HG03457 (cell line): ENCODE results near the gene MAGOH.
"Not testable (repeated sequence)": the region's sequence is repeated elsewhere in the genome, so short reads cannot be mapped to it uniquely, and the experiment has no call there.

Experiments
- ATAC-seq: cut with Tn5 transposase; IDR thresholded peaks from one replicate; pipeline ENCODE4 v1.9.1; 2021; ENCODE audit warnings: moderate number of reproducible peaks; ENCODE audit not compliant: unreplicated experiment

Gene MAGOH

DNA sequence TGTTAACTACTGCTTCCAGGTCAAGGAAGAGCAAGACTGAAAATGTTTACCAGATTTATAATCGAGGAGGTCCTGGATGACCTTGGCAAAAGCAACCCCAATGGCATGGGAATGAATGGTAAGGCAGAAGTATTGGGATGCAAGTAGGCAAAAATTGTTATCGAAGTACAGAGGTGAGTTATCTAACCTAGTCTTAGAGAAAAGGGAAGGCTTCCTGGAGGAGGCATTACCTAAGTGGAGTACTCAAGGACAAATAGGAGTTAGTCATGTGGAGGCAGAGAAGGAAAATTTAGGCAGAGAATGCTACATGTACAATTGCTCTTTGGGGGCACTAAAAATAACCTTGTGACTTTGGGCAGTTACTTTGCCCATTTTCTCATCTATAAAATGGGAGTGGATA is 3.5 kb upstream of the MAGOH start:
- no peak for ATAC-seq

DNA sequence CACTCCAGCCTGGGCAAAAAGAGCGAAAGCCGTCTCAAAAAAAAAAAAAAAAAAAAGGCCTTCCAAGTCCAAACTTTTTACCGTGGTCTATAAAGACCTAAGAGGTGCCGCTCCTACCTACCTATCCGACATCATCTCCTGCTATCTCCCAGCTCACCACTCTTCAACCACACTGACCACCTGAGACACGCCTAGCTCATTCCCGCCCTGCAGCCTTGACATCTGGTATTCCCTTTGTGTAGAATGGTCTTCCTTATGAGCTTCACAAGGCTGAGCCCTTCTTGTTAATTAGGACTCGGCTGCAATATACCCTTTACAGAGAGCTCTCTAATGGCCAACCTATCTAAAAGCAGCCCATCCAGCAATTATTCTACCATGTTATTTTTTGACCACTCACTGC is 680 bp downstream of the MAGOH start:
- ATAC-seq, result no peak

DNA sequence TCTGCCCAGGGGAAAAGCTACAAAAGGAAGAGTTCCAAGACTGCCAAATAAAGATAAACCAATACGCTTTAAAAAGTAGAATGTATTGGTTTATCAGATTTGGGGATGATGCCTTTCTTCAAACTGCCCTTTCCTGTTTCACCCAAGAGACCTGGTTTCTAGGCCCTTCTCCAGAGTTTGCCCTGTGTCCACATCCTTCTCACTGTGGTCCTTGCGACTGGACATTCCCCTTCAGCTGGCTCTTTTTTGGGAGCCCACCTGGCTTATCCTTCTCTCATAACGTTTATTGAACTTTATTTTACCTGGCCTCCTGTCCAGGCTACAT is 17.4 kb downstream of the MAGOH start:
- ATAC-seq, result no peak

DNA sequence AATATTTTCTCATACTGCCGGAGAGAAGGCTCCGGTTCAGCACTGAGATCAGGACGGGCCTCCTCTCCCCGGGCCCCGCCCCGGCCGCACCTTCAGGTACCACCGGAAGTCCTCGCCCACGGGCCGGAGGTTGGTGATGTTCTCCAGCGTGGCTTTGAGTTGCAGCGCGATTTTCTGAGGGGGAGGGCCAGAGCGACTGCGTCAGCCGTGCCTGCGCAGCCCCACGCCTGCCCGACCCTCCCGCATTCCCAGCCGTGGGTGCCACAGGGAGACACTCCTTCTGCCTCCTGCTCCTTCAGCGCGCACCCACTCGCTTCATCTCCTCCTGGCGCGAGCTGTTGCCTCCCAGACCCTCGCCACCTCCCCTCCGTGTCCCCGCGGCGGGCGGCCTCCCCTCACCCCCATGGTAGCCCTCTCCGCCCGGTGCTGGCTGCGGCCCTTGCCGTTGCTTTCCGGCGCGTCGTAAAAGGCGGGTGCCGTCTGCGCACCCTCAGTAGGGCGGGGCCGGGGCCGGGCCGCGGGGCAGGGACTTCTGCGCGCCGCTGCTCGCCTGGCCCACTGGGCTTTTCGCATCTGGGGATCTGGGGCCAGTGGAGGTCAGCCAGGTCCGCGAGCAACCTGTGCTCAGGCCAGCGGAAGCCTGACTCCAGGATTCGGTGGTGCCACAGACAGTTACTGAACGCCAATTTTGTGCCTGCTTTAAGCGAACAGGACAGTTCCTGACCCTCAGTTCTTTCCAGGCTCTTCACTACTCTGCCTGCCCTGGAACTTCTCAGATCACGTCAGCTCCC is 18.0 kb downstream of the MAGOH start, which contains the start of gene CZIB:
TSS of gene CZIB (minus strand) at position 464 of the 791 bp plus-strand sequence. CDS start at position 405, 59 bp downstream.
- peak; percentile 91 for ATAC-seq

DNA sequence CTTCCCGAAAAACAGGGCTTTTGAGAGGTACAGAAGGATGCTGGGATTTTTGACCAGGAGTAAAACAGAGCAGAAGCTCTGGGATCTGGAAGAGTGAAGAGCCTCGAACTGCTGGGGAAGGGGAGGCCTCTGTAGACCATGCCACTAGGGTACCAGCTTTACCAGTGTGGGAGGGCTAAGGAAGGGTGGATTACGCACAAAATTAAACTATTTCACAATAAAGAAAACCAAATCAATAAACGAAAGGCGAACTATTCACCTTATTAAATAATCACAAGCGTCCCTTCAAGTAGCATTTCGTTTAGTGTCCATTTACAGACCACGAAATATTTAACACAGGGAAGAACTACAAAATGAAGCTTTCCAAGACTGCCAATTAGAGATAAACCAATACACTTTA is 18.6 kb downstream of the MAGOH start:
- no peak for ATAC-seq

DNA sequence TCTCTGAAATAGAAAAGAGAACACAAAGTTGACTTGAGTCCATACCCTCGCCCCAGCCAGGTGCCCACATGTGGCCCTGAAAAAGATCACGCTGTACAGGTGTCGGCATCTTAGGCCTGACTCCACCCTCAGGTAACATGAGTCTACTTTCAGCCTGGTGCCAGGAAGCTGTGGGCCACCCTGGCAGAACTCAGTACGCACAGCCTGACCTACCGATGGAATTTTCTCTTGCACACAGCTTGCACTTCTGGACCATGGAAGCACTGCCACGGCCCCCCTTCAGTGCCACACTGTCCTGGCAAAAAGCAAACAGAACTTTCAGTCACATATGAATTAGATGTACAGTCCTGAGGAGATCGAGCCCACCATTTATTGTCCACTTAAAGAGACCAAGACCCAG is 20.1 kb downstream of the MAGOH start:
- no peak for ATAC-seq

DNA sequence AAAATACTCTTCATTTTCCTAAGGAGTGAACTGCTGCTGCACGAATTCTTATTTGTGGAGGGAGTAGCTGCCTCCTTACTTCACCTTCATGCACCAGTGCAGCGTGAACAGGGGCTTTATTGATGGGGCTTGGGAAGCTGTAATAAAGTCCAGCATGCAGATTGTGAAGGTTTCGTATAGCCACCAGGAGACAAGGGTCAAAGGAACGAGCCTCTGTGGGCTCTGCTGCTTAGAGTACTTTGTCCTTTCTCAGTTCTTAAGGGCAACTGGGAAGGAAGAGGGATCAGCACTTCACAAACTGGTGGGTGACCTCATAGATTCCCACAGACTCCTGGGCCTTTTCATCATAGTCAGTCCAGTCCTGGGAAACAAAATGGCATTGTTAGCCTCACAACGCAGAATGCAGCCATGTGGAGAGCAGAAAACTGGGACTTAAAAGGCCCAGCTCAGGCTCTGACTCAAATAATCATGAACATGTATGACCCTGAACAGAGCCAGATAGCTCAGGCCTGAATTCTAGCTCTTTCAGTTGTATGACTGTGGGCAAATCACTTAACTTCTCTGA is 23.9 kb downstream of the MAGOH start:
- ATAC-seq, result no peak

DNA sequence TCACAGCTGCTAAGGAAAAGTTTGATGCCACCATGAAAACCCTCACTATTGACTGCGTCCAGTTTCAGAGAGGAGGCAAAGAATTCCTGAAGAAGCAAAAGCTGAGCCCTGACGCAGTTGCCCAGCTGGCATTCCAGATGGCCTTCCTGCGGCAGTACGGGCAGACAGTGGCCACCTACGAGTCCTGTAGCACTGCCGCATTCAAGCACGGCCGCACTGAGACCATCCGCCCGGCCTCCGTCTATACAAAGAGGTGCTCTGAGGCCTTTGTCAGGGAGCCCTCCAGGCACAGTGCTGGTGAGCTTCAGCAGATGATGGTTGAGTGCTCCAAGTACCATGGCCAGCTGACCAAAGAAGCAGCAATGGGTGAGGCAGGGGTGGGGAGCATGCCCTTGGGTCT is 27.4 kb downstream of the MAGOH start:
- ATAC-seq, result no peak

DNA sequence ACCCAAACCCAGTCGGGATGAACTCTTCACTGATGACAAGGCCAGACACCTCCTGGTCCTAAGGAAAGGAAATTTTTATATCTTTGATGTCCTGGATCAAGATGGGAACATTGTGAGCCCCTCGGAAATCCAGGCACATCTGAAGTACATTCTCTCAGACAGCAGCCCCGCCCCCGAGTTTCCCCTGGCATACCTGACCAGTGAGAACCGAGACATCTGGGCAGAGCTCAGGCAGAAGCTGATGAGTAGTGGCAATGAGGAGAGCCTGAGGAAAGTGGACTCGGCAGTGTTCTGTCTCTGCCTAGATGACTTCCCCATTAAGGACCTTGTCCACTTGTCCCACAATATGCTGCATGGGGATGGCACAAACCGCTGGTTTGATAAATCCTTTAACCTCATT is 28.0 kb downstream of the MAGOH start:
- no peak for ATAC-seq

DNA sequence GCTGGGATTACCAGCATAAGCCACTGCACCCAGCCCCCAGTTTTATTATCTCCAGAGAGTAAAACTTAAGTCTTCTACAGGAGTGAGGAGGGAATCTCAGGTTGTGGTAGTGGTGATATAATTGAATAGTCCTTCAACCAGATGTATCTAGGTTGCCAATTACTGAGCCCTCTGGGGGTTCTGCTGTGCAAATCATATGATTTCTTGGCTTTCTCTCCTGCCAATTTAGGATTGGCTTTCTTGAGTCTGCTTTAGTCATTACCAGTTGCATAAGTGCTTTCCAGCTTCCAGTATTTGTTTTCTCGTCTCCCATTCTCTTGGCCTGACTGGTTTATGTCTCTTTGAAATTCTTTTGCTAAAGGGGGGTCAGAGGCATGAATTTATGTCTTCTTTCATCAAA is 30.6 kb downstream of the MAGOH start:
- ATAC-seq, result no peak

DNA sequence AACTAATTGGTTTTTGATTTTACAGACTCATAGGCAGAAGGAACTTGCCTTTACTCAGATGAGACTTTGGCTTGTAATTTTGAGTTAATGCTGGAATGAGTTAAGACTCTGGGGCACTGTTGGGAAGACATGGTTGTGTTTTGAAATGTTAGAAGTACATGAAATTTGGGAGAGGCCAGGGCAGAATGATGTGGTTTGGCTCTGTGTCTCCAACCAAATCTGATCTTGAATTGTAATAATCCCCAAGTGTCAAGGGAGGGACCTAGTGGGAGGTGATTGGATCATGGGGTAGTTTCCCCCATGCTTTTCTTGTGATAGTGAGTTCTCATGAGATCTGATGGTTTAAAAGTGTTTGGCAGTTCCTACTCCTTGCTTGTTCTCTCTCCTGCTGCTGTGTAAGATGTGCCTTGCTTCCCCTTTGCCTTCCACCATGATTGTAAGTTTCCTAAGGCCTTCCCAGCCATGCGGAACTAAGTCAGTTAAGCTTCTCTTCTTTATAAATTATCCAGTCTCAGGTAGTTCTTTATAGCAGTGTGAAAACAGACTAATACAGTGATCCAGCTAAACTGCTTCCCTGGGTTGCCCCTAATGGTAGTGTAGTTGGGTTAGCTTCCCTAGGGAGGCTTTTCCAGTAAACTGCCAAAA is 31.5 kb downstream of the MAGOH start:
- ATAC-seq, result no peak

DNA sequence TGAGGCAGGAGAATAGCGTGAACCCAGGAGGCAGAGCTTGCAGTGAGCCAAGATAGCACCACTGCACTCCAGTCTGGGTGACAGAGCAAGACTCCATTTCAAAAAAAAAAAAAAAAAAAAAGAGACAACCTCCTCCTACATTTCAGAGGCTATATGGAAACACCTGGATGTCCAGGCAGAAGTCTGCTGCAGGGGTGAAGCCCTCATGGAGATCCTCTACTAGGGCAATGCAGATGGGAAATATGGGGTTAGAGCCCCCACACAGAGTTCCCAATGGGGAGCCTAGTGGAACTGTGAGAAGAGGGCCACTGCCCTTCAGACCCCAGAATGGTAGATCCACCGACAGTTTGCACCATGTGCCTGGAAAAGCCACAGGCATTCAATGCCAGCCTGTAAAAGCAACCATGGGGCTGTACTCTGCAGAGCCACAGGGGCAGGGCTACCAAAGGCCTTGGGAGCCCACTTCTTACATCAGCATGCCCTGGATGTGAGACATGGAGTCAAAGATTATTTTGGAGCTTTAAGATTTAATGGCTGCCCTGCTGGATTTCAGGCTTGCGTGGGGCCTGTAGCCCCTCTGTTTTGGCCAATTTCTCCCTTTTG is 32.1 kb downstream of the MAGOH start:
- ATAC-seq, result not testable (repeated sequence)

DNA sequence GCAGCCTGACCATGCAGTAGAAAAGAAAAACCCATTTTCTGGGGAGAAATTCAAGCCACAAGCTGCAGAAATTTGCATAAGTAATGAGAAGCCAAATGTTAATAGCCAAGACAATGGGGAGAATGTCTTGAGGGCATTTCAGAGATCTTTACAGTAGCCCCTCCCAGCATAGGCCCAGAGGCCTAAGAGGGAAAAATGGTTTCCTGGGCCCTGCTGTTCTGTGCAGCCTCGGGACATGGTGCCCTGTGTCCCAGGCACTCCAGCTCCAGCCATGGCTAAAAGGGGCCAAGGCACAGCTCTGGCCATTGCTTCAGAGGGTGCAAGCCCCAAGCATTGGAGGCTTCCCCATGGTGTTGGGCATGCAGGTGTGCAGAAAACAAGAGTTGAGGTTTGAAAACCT is 32.8 kb downstream of the MAGOH start:
- ATAC-seq, result not testable (repeated sequence)

DNA sequence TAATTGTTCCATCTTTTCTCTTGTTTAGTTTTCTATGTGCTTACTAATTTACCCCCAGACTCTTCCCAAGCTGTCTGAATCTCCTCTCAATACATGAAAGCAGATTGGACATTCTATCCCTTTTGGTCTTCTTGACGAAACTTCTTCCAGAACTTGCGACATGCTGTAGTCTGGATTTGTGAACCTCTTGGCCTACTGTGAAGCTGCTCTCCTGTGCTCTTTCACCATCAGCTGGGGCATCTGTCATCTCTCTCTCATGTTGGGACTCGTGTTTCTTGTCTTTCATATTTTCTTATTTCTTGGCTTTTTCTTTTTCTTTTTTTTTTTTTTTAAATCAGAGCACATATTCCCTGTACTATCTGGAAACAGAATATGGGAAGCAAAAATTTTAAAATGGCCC is 34.9 kb downstream of the MAGOH start:
- ATAC-seq, result no peak

DNA sequence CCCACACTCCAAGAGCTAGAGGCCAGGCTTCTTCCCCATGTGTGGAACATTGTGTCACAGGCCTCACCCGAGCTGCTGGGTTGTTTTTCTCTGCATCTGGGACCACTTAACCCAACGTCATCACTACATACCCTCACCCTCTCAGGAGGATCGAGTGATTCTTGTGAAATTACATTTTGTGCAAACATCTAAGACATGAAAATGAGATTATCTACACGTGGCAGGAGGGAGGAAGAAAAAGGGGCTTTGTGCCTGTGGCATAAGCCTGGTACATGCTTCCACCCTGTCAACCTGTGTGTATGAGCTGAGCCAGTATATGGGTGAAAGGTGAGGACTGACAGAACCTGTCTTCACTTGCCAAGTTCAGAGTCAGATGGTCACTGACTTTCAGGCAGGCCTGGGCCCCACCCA is 40.1 kb downstream of the MAGOH start:
- ATAC-seq, result no peak

DNA sequence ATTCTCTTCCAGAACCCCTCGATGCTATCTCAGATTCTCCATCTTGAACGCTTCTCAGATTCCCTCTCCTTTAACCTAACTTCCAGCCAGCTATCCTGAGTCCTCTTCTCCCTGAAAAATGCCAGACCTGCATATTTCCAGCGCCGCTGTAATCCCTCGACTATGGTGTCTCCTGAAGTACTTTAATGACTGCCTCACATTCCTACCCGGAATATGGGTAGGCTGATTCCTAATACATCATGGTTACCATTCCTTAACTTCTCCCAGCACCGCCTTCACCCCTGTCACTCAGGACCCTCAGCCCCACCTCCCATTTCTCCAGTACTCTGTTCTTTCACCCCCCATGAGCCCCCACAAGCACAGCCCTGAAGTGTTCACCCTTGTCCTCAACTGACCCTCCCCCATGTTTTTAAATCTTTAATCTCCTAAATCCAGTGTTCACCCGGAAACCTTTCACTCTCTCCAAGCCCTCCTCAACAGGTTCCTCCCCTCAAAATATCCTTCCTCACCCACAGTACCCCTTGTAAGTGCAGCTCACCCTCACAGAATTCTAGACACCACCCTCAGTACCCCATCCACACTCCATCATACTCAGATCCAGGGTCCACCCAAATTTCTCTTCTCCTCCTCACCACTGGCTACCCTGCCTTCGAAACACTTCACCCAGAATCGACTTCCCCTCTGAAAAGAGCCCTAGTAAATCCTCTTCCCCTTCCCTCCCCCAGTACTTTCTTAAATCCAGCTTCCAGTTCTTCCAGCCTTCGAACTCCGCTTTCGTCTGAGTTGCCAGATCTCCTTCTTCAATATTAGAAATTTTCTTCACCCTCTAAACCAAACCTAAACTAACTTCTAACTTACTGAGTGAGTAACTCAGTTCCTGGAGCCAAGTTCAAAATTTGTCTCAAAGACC is 40.8 kb downstream of the MAGOH start:
- ATAC-seq, result no peak

DNA sequence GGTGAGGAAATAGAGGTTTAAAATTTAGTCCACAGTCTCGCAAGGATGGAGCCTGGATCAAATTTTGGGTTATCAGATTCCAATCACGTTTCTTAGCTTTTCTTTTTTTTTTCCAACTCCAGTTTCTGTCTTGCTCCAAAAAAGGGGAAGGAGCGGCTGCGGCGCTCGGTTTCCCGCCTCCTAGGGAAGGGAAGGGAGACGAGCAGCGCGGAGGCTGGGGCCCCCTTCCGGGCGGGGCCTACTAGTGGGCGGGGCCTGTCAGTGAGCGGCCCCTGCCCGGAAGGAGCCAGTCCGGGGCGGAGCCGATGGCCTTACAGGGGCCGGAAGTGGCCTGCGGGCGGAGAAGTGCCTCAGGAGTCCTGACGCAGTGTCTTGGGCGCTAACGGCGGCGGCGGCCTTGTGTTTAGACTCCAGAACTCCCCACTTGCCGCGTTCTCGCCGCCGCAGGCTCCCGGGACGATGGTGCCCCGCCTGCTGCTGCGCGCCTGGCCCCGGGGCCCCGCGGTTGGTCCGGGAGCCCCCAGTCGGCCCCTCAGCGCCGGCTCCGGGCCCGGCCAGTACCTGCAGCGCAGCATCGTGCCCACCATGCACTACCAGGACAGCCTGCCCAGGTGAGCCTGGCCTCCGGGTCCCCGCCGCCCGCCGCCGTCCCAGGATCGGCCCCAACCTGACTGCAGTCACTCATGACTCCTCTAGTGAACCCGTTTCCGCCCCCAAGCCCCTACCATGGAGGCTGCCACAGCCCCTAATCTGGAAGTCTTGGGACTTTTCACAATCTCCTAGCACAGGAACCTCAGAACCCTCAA is 41.6 kb downstream of the MAGOH start, which contains the start of gene CPT2:
TSS of gene CPT2 (plus strand) at position 340 of the 806 bp plus-strand sequence. CDS start at position 460, 120 bp downstream.
- ATAC-seq, result peak; percentile 97

DNA sequence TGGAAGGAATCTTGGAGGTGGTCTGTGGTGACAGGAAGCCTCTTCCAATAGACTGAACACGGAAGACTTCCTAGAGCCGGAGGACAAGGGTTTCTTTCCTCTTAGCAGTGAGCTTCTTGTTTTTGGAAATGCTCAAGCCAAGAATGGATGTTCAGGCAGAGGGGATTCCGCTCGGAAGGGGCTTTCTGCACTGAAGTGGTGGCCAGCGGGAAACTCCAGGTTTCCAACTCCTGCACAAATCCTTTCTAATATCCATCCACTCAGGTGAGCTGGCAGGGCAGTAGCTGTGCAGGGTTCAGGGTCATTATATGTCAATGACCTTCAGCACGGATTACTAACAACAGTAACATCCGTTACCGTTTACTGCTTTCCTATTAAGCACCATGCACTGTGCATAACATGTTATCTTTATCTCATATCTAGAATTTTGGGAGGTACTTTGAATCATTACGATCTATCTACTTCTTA is 42.3 kb downstream of the MAGOH start:
- ATAC-seq, result no peak

DNA sequence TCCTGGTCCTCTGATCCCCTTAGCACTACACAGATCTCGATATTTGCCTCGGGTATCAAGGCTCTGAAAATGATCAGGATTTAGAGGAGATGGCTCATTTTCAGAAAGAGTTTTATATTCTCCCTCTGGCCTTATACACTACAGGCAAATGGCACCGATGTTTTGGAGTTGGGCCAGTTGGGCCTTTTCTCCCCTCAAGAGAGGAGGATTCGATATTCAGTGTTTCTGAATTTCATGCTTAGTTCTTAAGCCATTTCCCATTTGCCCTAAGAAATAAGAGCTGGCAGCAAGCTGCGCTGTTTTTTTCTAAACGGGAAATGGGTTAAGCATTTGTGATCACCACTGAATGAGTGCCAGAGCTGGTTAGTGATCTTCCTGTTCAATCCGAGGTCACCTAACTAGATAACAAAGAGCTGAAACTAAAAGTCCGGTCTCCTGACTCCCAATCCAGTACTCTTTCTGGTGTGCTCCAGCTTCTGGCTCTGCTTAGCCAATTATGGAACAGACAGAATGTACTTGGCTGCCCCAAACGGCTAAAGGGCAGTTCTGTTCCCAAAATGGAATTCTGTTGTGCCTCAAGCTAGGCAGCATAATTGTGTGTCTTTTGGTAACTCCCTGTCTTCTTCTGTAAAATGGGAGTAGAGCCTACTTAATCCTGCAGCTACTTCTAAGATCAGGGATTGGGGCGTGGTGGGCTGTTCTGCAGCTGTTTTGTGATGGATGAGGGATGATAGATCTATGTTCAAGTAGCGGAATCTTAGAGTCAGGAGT is 42.9 kb downstream of the MAGOH start:
- ATAC-seq, result no peak
